HepG2 (cell line): ENCODE data around the gene LAG3. TPM values are rescaled to one million over a fixed set of nuclear protein-coding genes. Genes with fewer than 3 reads are reported as not detected.
A peak's percentile ranks its signal among the peaks of the same experiment; 100 is the strongest.

Source experiments
- AGO1 ChIP-seq: fragments of 200-400 bp; formaldehyde crosslinking; IDR thresholded peaks from 2 replicates; pipeline ENCODE4 v1.6.1; 2017; ENCODE audit warnings: mild to moderate bottlenecking, low read depth, low read length, moderate library complexity; ENCODE audit not compliant: poor library complexity, severe bottlenecking
- ATAD3A ChIP-seq: sonication (generic); formaldehyde crosslinking; IDR thresholded peaks from 2 replicates; pipeline ENCODE4 v1.4.0; 2020; ENCODE audit warnings: missing genetic modification reagents
- CREB1 ChIP-seq, 2 experiments: fragments of 450-650 bp in 1 of 2; IDR thresholded peaks; 2 replicates each; pipeline ENCODE4 v1.6.1; 2016 to 2017; ENCODE audit warnings: control low read depth in 1 of 2, mild to moderate bottlenecking in 1 of 2, missing compliant biosample characterization in 1 of 2, missing genetic modification characterization in 1 of 2
- E2F1 ChIP-seq: sonication (generic); formaldehyde crosslinking; IDR thresholded peaks from 2 replicates; pipeline ENCODE4 v1.5.0; 2020; ENCODE audit warnings: missing genetic modification reagents
- ELF4 ChIP-seq: sonication (generic); formaldehyde crosslinking; IDR thresholded peaks from 2 replicates; pipeline ENCODE4 v1.5.0; 2020; ENCODE audit warnings: missing genetic modification reagents, mild to moderate bottlenecking, moderate library complexity, borderline replicate concordance
- EP300 ChIP-seq, 3 experiments: sonication (generic) in 1 of 3; formaldehyde crosslinking in 1 of 3; IDR thresholded peaks; 2 replicates each; pipeline versions ENCODE4 v1.5.1 to v1.6.1; 2011 to 2020; ENCODE audit warnings: low read depth in 2 of 3, low read length in 2 of 3, borderline replicate concordance in 1 of 3, improper control_type of control experiment in 1 of 3, mild to moderate bottlenecking in 1 of 3, missing genetic modification reagents in 1 of 3, moderate library complexity in 1 of 3
- FOXK1 ChIP-seq: sonication (generic); formaldehyde crosslinking; IDR thresholded peaks from 2 replicates; pipeline ENCODE4 v1.4.0; 2020; ENCODE audit warnings: low read depth, missing genetic modification reagents, borderline replicate concordance
- IKZF1 ChIP-seq: fragments of 450-650 bp; IDR thresholded peaks from 2 replicates; pipeline ENCODE4 v1.7.1; 2016
- IRF2 ChIP-seq: IDR thresholded peaks from 2 replicates; pipeline ENCODE4 v1.6.1; 2018; ENCODE audit warnings: missing genetic modification reagents, missing compliant biosample characterization
- MZF1 ChIP-seq: sonication (generic); formaldehyde crosslinking; IDR thresholded peaks from 2 replicates; pipeline ENCODE4 v1.8.1; 2023; ENCODE audit warnings: mild to moderate bottlenecking, missing genetic modification reagents, borderline replicate concordance
- PRDM15 ChIP-seq: sonication (generic); formaldehyde crosslinking; IDR thresholded peaks from 2 replicates; pipeline ENCODE4 v1.4.0; 2020; ENCODE audit warnings: missing genetic modification reagents
- ZFAT ChIP-seq: sonication (generic); formaldehyde crosslinking; conservative IDR thresholded peaks from 2 replicates; pipeline ENCODE4 v1.8.1; 2023; ENCODE audit warnings: missing genetic modification reagents, inconsistent platforms
- ZFY ChIP-seq: sonication (generic); formaldehyde crosslinking; IDR thresholded peaks from 2 replicates; pipeline ENCODE4 v1.4.0; 2020; ENCODE audit warnings: missing genetic modification reagents
- ZNF251 ChIP-seq: sonication (generic); formaldehyde crosslinking; IDR thresholded peaks from 2 replicates; pipeline ENCODE4 v1.9.0; 2021; ENCODE audit warnings: mild to moderate bottlenecking, missing genetic modification reagents
- ZNF513 ChIP-seq: sonication (generic); formaldehyde crosslinking; conservative IDR thresholded peaks from 2 replicates; pipeline ENCODE4 v1.5.0; 2020; ENCODE audit warnings: missing genetic modification reagents
- ZNF652 ChIP-seq: IDR thresholded peaks from 2 replicates; pipeline ENCODE4 v1.6.1; 2016; ENCODE audit warnings: low read depth, borderline replicate concordance
- ZNF687 ChIP-seq: sonication (generic); formaldehyde crosslinking; IDR thresholded peaks from 2 replicates; pipeline ENCODE4 v1.5.1; 2020; ENCODE audit warnings: mild to moderate bottlenecking, missing genetic modification reagents, moderate library complexity
- polyA plus RNA-seq, 8 experiments: library from polyadenylated mRNA; depleted of rRNA in 3 of 8; stranded (reverse) in 7 of 8; unstranded in 1 of 8; fragments of >200 nt; fragmentation: Illumina TruSeq in 4 of 8; extraction: Trizol in 4 of 8; gene quantifications; 2 replicates each; pipeline versions ENCODE4 v1.2.1 to v1.2.3, GENCODE V29; 2011 to 2016; ENCODE audit warnings: low read depth in 4 of 8, missing spikeins in 1 of 8, mixed read lengths in 1 of 8; ENCODE audit not compliant: insufficient read depth in 1 of 8
- total RNA-seq, 5 experiments: library from RNA; depleted of rRNA; stranded (reverse); fragments of >200 nt; fragmentation: Illumina TruSeq; extraction: Trizol; gene quantifications; 2 replicates each; pipeline ENCODE4 v1.2.3, GENCODE V29; 2016; ENCODE audit warnings: low read depth in 1 of 5

LAG3 gene
- total and polyA plus RNA-seq, 2 of the 13 experiments (the other 11 are each of a cell fraction or from before 2014, with no cell fraction given), result 0.11 to 0.26 TPM

- TF ChIP-seq ZNF687 (CRISPR knock-in tag), result peak; percentile 90
- TF ChIP-seq PRDM15 (CRISPR knock-in tag), result peak; percentile 16; the same call in 1 of the 2 replicates
- TF ChIP-seq ZNF652, result no peak
- no peak for TF ChIP-seq AGO1
- TF ChIP-seq IKZF1, result no peak
- TF ChIP-seq E2F1, result peak; percentile 65; the same call in 1 of the 2 replicates
- TF ChIP-seq EP300 (IDR thresholded peaks at IDR 0.05; ENCODE audit: low read depth in 2 of 2, low read length in 2 of 2), result peak in 1 of 2 experiments; percentile 22; a peak in 1 of 4 replicates
- no peak; the same call in 1 of the 2 replicates for TF ChIP-seq EP300 (CRISPR knock-in tag; IDR thresholded peaks at IDR 0.05; ENCODE audit: borderline replicate concordance)
- peak; percentile 19 for TF ChIP-seq IRF2 (CRISPR knock-in tag)
- TF ChIP-seq FOXK1 (CRISPR knock-in tag), result no peak; the same call in 1 of the 2 replicates
- no peak for TF ChIP-seq ZNF251 (CRISPR knock-in tag)
- peak; percentile 99 for TF ChIP-seq CREB1 (IDR thresholded peaks at IDR 0.05)
- TF ChIP-seq CREB1 (CRISPR knock-in tag; IDR thresholded peaks at IDR 0.05), result peak; percentile 93
- peak; percentile 98 for TF ChIP-seq ZFY (CRISPR knock-in tag)
- TF ChIP-seq ZFAT, result no peak
- TF ChIP-seq MZF1 (CRISPR knock-in tag), result no peak
- TF ChIP-seq ZNF513 (CRISPR knock-in tag), result no peak
- TF ChIP-seq ELF4 (CRISPR knock-in tag), result peak; percentile 77; the same call in 1 of the 2 replicates
- TF ChIP-seq ATAD3A (CRISPR knock-in tag), result no peak
Observed at GRCh38 chr12:6752921-6753771, 19.2 kb upstream of the LAG3 start, which contains the start of gene MLF2 (continued).
